Heart right ventricle (tissue), 16 donors: ENCODE data around the gene CIROP. TPM values are rescaled to one million over a fixed set of nuclear protein-coding genes. Genes with fewer than 3 reads are reported as not detected.

ENCODE experiments used
- ATAC-seq, 8 donors: fragments of 200-7000 bp; cut with Tn5 transposase; one replicate each; pipeline ENCODE4 v1.9.1; 2020; ENCODE audit warnings: mild to moderate bottlenecking in 8 of 8, moderate library complexity in 8 of 8, moderate number of reproducible peaks in 1 of 8
- DNase-seq, 2 donors: peaks; one replicate each; pipeline ENCODE4 v3.0.0-alpha.2; 2020
- H3K27ac ChIP-seq, 10 donors: fragments of 200-600 bp; sonication (generic) in 2 of 10; one replicate each; pipeline versions ENCODE4 v1.5.0 to v1.8.0; 2020 to 2022; ENCODE audit warnings: mild to moderate bottlenecking in 3 of 10
- H3K27me3 ChIP-seq, 7 donors: fragments of 200-600 bp; one replicate each; pipeline ENCODE4 v1.8.0; 2021 to 2022; ENCODE audit warnings: mild to moderate bottlenecking in 2 of 7
- H3K36me3 ChIP-seq, 9 donors: fragments of 200-600 bp; sonication (generic) in 1 of 9; one replicate each; pipeline versions ENCODE4 v1.5.0 to v1.8.0; 2020 to 2022; ENCODE audit warnings: mild to moderate bottlenecking in 2 of 9
- H3K4me1 ChIP-seq, 9 donors: fragments of 200-600 bp; sonication (generic) in 1 of 9; one replicate each; pipeline versions ENCODE4 v1.5.0 to v1.8.0; 2020 to 2022; ENCODE audit warnings: mild to moderate bottlenecking in 4 of 9
- H3K4me3 ChIP-seq, 10 donors: fragments of 200-600 bp; sonication (generic) in 2 of 10; one replicate each; pipeline versions ENCODE4 v1.5.0 to v1.8.0; 2020 to 2022; ENCODE audit warnings: mild to moderate bottlenecking in 7 of 10, moderate library complexity in 2 of 10
- H3K9me3 ChIP-seq, 11 donors: fragments of 200-600 bp in 10 of 11; sonication (generic) in 2 of 11; one replicate each; pipeline versions ENCODE4 v1.5.0 to v1.8.0; 2013 to 2022; ENCODE audit warnings: mild to moderate bottlenecking in 2 of 11, control low read depth in 1 of 11, moderate library complexity in 1 of 11
- WGBS, 2 donors: extraction: QIAGEN DNeasy Blood & Tissue Kit; methylation state at CpG; one replicate each; pipeline ENCODE4 v1.1.7; 2013; ENCODE audit warnings: inconsistent platforms in 1 of 2; 5-methylcytosine and 5-hydroxymethylcytosine counted together
- intact Hi-C, 10 donors: fragments of 100-400 bp; cut with DNase I; formaldehyde crosslinking; loops; one replicate each; pipeline versions ENCODE4 v1.11.1 to v1.14.2; 2022
- polyA plus RNA-seq, 2 donors: library from polyadenylated mRNA; stranded (reverse); fragments of 200-250 nt; gene quantifications; one replicate each; pipeline ENCODE4 v1.2.3, GENCODE V29; 2013
- total RNA-seq, 10 donors: library from RNA; stranded (reverse); fragmentation: NEBNext Ultra II Directional in 3 of 10; extraction: Animal tissue kit (Norgen Biotek cat#: 25700) in 3 of 10; gene quantifications; one replicate each; pipeline versions ENCODE4 v1.2.1 to v1.2.4, GENCODE V29; 2021 to 2023
- TF ChIP-seq, protein P1 (sequence below), 9 donors: fragments of 200-600 bp; sonication (generic) in 2 of 9; IDR thresholded peaks; one replicate each; pipeline versions ENCODE4 v1.5.0 to v1.8.0; 2021 to 2022; ENCODE audit warnings: antibody characterized with exemption in 9 of 9, mild to moderate bottlenecking in 5 of 9, moderate library complexity in 1 of 9
- donor health status: Arrhythmogenic right ventricular cardiomyopathy.
- donor health status: ischemic (EF 13 %, LVEDD 7.1; RV severe dilation, severe dysfunction).
- donor health status: healthy with polysubstance abuse.
- donor health status: DM: no; HTN: yes; CAD: no.
- donor health status: DM: no; HTN: no; CAD: no.
- donor health status: ischemic (EF 25% LVEDD 6.9; RV normal size, moderate dysfunction).
- donor health status: ischemic (EF 25% LVEDD 5.7; RV mildly dilated, moderate dysfunction).
- donor health status: healthy.
- donor health status: DM: yes; HTN: yes; CAD: no.
- donor health status: Ischemic cardiomyopathy.
- donor health status: ischemic (EF 35%, LVEDD 5.7; RV mildly dilated, moderate dysfunction).
- donor health status: nonischemic (EF 11% LVEDD 7.7; RV severe dilation, severe dysfunction).
- donor health status: DM: yes; HTN: yes; CAD: no.
- donor health status: PGD.
- donor health status: ischemic (EF 29% LVEDD 5.4; RV normal size, mild dysfunction).
- donor health status: nonischemic (EF 23%, LVEDD 6.1; RV moderate dilation, normal function).

The CIROP gene
- total and polyA plus RNA-seq, 12 donors, result not detected

DNA sequence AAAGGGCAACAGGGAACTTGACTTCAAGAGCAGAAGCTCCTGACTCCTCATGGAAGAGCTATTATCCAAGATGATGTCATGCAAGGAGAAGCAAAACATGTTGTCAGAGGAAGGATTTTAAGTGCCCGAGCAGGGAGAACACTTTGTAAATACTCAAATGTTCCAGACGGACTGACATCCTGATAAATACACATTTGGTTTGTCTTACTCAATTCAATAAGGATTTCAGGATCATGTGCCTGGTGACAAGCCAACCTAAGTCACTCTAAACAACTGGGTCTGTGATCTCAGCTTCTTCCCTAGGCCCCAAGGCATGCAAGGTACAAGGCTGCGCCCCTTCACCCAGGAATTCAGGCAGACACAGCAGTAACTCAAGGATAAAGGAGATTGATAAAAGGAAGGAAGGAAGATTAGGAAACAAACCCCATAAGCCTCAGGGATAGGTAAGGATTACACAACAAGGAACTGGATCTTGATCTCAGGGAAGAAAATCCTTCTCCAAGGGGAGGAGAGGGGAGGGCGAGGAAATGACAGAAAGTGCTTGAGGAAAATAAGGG is 41.1 kb upstream of the CIROP start:
- Histone ChIP-seq H3K27me3 (no peaks in the 10 kb centered on the region), H3K4me1 (peaks cover 0 to 38% (median 14%) of the 10 kb centered on the region in 9 donors), H3K27ac (peak overlapping the region in 1 of 10 donors; percentile 1), H3K36me3 (peaks cover 0 to 7% (median 0%) of the 10 kb centered on the region in 9 donors), H3K4me3 (no peak overlapping the region), H3K9me3 (no peaks in the 10 kb centered on the region)
- intact Hi-C loops, result no loop called here
- ATAC-seq (peak in 2 of 8 donors; percentile 25 to 48), DNase-seq (no peak)
- TF ChIP-seq, protein P1, sequence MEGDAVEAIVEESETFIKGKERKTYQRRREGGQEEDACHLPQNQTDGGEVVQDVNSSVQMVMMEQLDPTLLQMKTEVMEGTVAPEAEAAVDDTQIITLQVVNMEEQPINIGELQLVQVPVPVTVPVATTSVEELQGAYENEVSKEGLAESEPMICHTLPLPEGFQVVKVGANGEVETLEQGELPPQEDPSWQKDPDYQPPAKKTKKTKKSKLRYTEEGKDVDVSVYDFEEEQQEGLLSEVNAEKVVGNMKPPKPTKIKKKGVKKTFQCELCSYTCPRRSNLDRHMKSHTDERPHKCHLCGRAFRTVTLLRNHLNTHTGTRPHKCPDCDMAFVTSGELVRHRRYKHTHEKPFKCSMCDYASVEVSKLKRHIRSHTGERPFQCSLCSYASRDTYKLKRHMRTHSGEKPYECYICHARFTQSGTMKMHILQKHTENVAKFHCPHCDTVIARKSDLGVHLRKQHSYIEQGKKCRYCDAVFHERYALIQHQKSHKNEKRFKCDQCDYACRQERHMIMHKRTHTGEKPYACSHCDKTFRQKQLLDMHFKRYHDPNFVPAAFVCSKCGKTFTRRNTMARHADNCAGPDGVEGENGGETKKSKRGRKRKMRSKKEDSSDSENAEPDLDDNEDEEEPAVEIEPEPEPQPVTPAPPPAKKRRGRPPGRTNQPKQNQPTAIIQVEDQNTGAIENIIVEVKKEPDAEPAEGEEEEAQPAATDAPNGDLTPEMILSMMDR (IDR thresholded peaks at IDR 0.05), result no peak
- WGBS, 2 donors, result 47 to 54% methylated on average over 4 of the region's 4 CpGs

DNA sequence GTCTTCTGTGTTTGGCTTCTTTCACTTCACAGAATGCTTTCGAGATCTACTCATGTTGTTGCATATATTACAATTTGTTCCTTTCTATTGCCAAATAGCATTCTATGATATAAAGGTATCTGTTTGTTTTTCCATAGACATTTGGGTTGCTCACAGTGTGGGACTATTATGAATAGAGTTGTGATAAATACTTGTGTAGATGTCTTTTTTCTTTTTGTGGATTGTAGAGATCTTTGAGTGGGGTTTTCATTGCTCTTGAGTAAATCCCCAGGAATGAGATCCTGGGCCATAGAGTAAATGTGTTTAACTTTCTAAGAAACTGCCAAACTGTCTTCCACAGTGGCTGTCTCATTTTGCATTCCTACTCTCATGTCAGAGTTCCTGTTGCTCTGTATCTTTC is 39.1 kb upstream of the CIROP start:
- Histone ChIP-seq H3K4me1 (peaks cover 0 to 38% (median 14%) of the 10 kb centered on the region in 9 donors), H3K27me3 (no peaks in the 10 kb centered on the region), H3K36me3 (peaks cover 0 to 23% (median 0%) of the 10 kb centered on the region in 9 donors), H3K4me3 (no peak overlapping the region), H3K9me3 (no peaks in the 10 kb centered on the region), H3K27ac (no peak overlapping the region)
- WGBS, 2 donors, result 77 to 86% methylated on average over 1 of the region's 1 CpG
- ATAC-seq (no peak), DNase-seq (no peak)
- TF ChIP-seq, protein P1 (IDR thresholded peaks at IDR 0.05), result no peak
- intact Hi-C loops, result no loop called here

DNA sequence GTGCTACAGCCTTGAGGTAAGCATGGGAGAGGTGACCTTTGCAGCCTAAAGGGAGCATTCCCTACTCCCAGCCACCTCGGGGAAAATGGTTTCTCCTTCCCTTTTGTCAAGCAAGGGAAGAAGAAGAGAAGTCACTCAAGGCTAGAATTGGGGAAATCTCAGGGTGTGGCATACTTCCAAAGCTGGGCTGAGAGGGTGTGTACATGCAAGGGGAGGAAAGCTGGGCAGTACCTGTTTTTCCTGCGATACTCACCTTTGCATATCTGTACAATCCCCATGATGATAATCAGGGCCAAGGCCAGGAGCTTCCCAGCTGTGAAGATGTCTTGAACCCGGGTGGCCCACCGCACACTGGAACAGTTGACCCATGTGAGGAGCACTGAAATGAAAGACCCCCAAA is 38.0 kb upstream of the CIROP start:
- H3K4me1 ChIP-seq, result peaks cover 0 to 33% (median 14%) of the 10 kb centered on the region in 9 donors
- intact Hi-C loops, result loop anchor here in 1 of 10 donors (1.0 kb wide), 1 partner anchor 11 kb away; no protein-coding TSS in a partner anchor
- no peaks in the 10 kb centered on the region for H3K27me3 ChIP-seq
- peaks cover 0 to 32% (median 0%) of the 10 kb centered on the region in 9 donors for H3K36me3 ChIP-seq
- WGBS, 2 donors, result 85 to 89% methylated on average over 4 of the region's 4 CpGs
- ATAC-seq, result no peak
- TF ChIP-seq, protein P1 (IDR thresholded peaks at IDR 0.05), result no peak
- H3K4me3 ChIP-seq, result no peak overlapping the region
- no peak for DNase-seq
- H3K9me3 ChIP-seq, result no peaks in the 10 kb centered on the region
- H3K27ac ChIP-seq, result peak overlapping the region in 8 of 10 donors; percentile 51 to 79 (median 62)

DNA sequence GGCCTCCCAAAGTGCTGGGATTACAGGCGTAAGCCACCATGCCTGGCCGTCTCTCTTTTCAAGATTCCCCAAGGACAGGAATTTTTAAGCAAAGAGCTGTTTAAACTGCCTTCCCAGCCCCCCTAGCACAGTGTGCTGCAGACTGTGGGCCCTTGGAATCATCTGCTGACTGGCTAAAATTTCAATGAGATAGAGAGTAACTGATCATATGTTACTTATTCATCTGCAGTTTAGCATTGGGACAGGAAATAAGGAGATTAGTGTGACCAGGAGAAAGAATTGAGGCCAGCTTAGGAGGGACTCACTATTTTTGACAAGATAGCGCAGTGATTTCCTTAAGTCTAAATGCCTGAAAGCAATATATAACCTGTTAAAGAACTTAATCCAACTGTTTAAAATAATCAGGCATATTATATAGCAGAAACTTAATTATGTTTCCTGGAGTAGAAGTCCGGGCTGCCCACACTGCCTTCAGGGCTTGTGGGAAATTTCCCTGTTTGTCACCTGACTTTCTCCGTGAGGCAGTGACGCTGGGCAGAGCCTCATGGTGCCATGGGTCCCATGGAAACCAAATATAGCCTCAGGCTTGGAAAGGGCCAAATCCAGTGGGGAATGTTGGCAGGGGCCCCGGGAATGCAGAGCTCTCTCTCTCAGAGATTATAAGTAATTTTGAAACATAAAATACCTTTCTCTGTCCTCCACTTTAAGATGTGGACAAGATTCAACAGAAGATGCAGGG is 37.1 kb upstream of the CIROP start:
- no peaks in the 10 kb centered on the region for H3K27me3 ChIP-seq
- H3K9me3 ChIP-seq, result no peaks in the 10 kb centered on the region
- WGBS, 2 donors, result 45 to 49% methylated on average over 7 of the region's 7 CpGs
- H3K4me1 ChIP-seq, result peaks cover 0 to 31% (median 13%) of the 10 kb centered on the region in 9 donors
- DNase-seq (peak; percentile 73 to 80), ATAC-seq (peak; percentile 83 to 97 (median 92))
- H3K36me3 ChIP-seq, result peaks cover 0 to 40% (median 0%) of the 10 kb centered on the region in 9 donors
- peak overlapping the region; percentile 15 to 79 (median 62) for H3K27ac ChIP-seq
- intact Hi-C loops, result loop anchor here in 1 of 10 donors (1.0 kb wide), 1 partner anchor 12 kb away; no protein-coding TSS in a partner anchor
- no peak overlapping the region for H3K4me3 ChIP-seq
- TF ChIP-seq, protein P1 (IDR thresholded peaks at IDR 0.05), result no peak
